Activated CD8-positive, alpha-beta T cell treated with anti-CD3 and anti-CD28 coated beads for 36 hours (primary cell): Measurements from ENCODE around the gene ANKRD13D. TPM values are rescaled to one million over a fixed set of nuclear protein-coding genes. Genes with fewer than 3 reads are reported as not detected.

ENCODE experiments used
- ATAC-seq: fragments of 200-7000 bp; cut with Tn5 transposase; one replicate; pipeline ENCODE4 v1.10.0; 2021; ENCODE audit warnings: mild to moderate bottlenecking, moderate library complexity
- CTCF ChIA-PET: fragments of 350-600 bp; sonication (Branson Sonifier 250); formaldehyde crosslinking; loops from one replicate; lab custom pipeline; 2021; ENCODE audit warnings: antibody characterized with exemption; lab: Charles Lee
- POLR2A ChIA-PET: fragments of 350-600 bp; sonication (Branson Sonifier 250); formaldehyde crosslinking; loops from one replicate; lab custom pipeline; 2021; ENCODE audit warnings: antibody characterized with exemption; lab: Charles Lee
- DNase-seq: peaks from one replicate; pipeline ENCODE4 v3.0.0-alpha.2; 2020
- H3K27ac Mint-ChIP-seq: one replicate; pipeline ENCODE4 v1.8.0; 2021; ENCODE audit warnings: mild to moderate bottlenecking, mixed read lengths
- H3K27me3 Mint-ChIP-seq: one replicate; pipeline ENCODE4 v1.8.0; 2021; ENCODE audit warnings: mixed read lengths
- H3K36me3 Mint-ChIP-seq: one replicate; pipeline ENCODE4 v1.8.0; 2021; ENCODE audit warnings: low read depth, mixed read lengths
- H3K4me1 Mint-ChIP-seq: one replicate; pipeline ENCODE4 v1.8.0; 2021; ENCODE audit warnings: low read depth, mixed read lengths
- H3K4me3 Mint-ChIP-seq: one replicate; pipeline ENCODE4 v1.8.0; 2021; ENCODE audit warnings: mild to moderate bottlenecking, moderate library complexity, mixed read lengths
- H3K9me3 Mint-ChIP-seq: one replicate; pipeline ENCODE4 v1.8.0; 2021; ENCODE audit warnings: mixed read lengths
- CTCF ChIP-seq: fragments of 200-600 bp; IDR thresholded peaks from one replicate; pipeline ENCODE4 v1.8.0; 2022; ENCODE audit warnings: antibody characterized with exemption, mild to moderate bottlenecking
- intact Hi-C: fragments of 100-400 bp; cut with micrococcal nuclease; formaldehyde crosslinking; loops from one replicate; pipeline ENCODE4 v1.10.0; 2022
- total RNA-seq, 2 experiments: library from RNA; stranded (reverse); gene quantifications; one replicate each; pipeline ENCODE4 v1.2.3, GENCODE V29; 2021

ANKRD13D gene
- total RNA-seq, 2 experiments from 2014 or later = 75.4 to 78.7 TPM

- Mint-ChIP-seq H3K9me3 (peaks cover 14% of the 10 kb centered on the region), H3K4me1 (peaks cover 18% of the 10 kb centered on the region), H3K27ac (no peak overlapping the region), H3K27me3 (no peaks in the 10 kb centered on the region), H3K4me3 (no peak overlapping the region), H3K36me3 (peaks cover 42% of the 10 kb centered on the region)
- no peak for TF ChIP-seq CTCF
- DNase-seq (no peak), ATAC-seq (no peak)
- CTCF ChIA-PET = interaction anchor here (0.9 to 1.3 kb wide), 2 partner anchors 45 to 51 kb away, joined by 3 to 4 read pairs; no protein-coding TSS in a partner anchor
- POLR2A ChIA-PET = interaction anchor here (0.7 to 6.9 kb wide), 5 partner anchors 10 to 60 kb away, joined by 3 to 88 read pairs (median 4); partner anchors contain the start of gene ANKRD13D
- intact Hi-C loops = no loop called here
These were observed 11.2 kb downstream of the ANKRD13D start for GRCh38 chr11:67300256-67300755.

DNA sequence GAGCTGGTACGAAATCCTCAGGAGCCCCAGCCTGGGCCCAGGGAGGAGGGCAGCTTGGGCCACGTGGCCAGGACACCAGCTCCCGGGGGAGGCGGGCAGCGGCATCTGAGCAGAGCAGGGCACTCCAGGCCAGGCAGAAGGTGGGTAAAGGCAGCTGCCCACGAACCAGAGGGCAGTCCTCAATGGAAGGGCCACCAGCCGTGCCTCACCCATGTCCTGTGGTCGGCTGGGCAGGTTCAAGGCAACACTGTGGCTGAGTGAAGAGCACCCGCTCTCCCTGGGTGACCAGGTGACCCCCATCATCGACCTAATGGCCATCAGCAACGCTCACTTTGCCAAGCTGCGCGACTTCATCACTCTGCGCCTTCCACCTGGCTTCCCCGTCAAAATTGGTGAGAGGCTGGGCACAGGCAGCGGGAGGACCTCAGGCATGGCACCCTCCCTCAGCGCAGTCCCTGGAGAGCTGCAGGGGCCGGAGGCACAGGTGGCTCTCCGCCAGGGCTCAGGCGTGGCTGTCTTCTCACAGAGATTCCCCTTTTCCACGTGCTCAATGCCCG, 11.7 kb downstream of the ANKRD13D start:
- no peak for TF ChIP-seq CTCF
- ATAC-seq = no peak
- Mint-ChIP-seq H3K36me3 (peaks cover 38% of the 10 kb centered on the region), H3K9me3 (peaks cover 12% of the 10 kb centered on the region), H3K4me3 (no peak overlapping the region), H3K27me3 (no peaks in the 10 kb centered on the region), H3K27ac (no peak overlapping the region), H3K4me1 (peaks cover 18% of the 10 kb centered on the region)
- DNase-seq = no peak
- POLR2A ChIA-PET = interaction anchor here (0.7 to 6.9 kb wide), 4 partner anchors 11 to 61 kb away, joined by 3 to 88 read pairs (median 4); partner anchors contain the start of gene ANKRD13D
- intact Hi-C loops = no loop called here
- CTCF ChIA-PET = interaction anchor here (0.7 to 1.3 kb wide), 3 partner anchors 23 to 51 kb away, joined by 3 to 4 read pairs (median 3); no protein-coding TSS in a partner anchor

- ChIA-PET POLR2A (interaction anchor here (0.7 to 6.9 kb wide), 3 partner anchors 11 to 34 kb away, joined by 3 to 88 read pairs (median 4); partner anchors contain the start of gene ANKRD13D), CTCF (interaction anchor here (0.7 to 4.5 kb wide), 3 partner anchors 15 to 44 kb away, joined by 3 to 23 read pairs (median 3); no protein-coding TSS in a partner anchor)
- no peak for TF ChIP-seq CTCF
- DNase-seq (no peak), ATAC-seq (no peak)
- Mint-ChIP-seq H3K36me3 (peaks cover 33% of the 10 kb centered on the region), H3K9me3 (peaks cover 6% of the 10 kb centered on the region), H3K4me1 (peaks cover 18% of the 10 kb centered on the region), H3K27me3 (no peaks in the 10 kb centered on the region), H3K27ac (no peak overlapping the region), H3K4me3 (no peak overlapping the region)
- intact Hi-C loops = no loop called here
These were observed 12.3 kb downstream of the ANKRD13D start for GRCh38 chr11:67301313-67301921.

DNA sequence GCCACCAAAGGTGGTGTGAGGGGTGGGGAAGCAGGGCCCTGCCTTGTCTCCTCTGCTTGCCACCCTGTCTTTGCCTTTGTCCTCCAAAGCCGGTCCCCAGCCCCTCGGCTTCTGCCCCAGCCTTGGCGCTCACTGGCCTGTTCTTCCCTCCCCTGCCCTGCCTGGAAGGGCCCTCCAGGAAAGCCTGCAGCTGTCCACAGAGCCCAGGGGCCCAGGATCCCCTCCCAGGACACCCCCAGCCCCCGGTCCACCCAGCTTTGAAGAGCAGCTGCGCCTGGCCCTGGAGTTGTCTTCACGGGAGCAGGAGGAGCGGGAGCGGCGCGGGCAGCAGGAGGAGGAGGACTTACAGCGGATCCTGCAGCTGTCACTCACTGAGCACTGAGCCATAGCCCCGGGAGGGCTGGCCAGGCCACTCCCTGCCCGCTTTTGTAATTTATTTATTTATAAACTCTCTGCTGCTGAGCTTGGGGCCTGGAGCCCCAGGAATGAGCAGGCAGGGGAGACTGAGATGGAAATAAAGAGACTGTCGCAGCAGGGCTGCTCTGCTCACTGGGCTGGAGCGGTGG, 12.9 kb downstream of the ANKRD13D start:
- intact Hi-C loops = no loop called here
- Mint-ChIP-seq H3K4me1 (peaks cover 14% of the 10 kb centered on the region), H3K27me3 (no peaks in the 10 kb centered on the region), H3K36me3 (peaks cover 26% of the 10 kb centered on the region), H3K4me3 (peak overlapping the region; percentile 45), H3K27ac (no peak overlapping the region), H3K9me3 (no peaks in the 10 kb centered on the region)
- TF ChIP-seq CTCF = no peak
- DNase-seq (no peak), ATAC-seq (no peak)
- ChIA-PET CTCF (interaction anchor here (0.8 to 4.5 kb wide), 5 partner anchors 15 to 51 kb away, joined by 3 to 23 read pairs (median 4); partner anchors contain the start of gene POLD4), POLR2A (interaction anchor here (0.8 to 6.9 kb wide), 7 partner anchors 12 to 101 kb away, joined by 3 to 88 read pairs (median 3); partner anchors contain the start of gene ANKRD13D)
